HG03139 (cell line): ENCODE results near the gene TNFRSF21.
"Not testable (repeated sequence)": the region's sequence is repeated elsewhere in the genome, so short reads cannot be mapped to it uniquely, and the experiment has no call there.

ENCODE experiments used
- ATAC-seq: cut with Tn5 transposase; IDR thresholded peaks from one replicate; pipeline ENCODE4 v1.9.1; 2021; ENCODE audit not compliant: unreplicated experiment

The TNFRSF21 gene

DNA sequence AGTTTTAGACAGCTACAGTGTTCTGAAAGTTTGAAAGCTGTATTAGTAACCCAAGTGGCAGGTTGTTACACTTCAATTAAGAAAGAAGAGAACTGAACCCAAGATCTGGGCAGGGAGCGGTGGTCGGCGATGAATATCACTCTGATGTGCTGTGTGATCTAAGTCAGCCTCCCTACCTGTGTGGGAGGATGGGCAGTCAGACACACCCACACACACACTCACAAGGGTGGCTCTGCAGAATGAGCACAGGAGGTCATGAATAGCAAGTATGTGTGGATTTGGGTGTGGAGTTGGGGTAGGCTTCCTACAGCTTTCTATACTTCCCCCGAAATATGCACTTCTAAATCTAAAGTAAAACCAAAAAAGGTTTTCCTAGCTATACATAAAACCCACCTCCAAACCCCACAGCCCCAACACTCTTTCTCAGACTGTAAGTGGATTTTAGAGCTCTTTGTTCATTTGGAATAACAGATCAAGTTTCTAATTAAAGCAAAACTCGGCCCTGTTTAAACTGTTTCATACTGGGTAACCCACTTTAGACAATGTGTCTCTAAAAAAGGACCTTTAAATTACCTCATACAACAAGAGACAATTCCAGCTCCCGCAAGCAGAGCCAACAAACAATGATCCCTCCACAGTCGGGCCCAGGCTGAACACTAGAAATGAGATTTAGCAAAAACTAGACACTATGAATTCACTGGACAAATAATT lies 19.4 kb downstream of the TNFRSF21 start:
- no peak for ATAC-seq

GRCh38 chr6:47288267-47289090 lies 21.2 kb downstream of the TNFRSF21 start:
- no peak for ATAC-seq

- ATAC-seq: no peak
Observed at GRCh38 chr6:47286301-47286700, 23.4 kb downstream of the TNFRSF21 start.

DNA sequence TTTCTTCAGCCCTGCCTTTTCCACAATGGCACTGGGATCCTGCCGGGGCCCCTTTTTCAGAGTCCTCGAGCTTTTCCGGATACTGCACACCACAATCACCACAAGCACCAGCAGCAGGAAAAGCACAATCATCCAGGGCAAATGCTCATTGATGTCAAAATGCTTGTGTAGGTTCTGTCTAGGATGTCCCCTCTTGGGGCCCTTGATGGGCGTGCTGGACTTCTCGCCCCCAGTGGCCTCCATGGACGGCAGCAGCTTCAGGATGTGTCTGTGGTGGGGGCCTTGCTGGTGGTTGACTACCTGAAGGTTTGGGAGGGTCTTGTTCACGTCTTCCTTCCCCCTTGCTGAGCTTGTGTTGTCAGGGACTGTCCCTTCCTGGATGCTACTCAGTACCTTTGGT lies 25.7 kb downstream of the TNFRSF21 start:
- no peak for ATAC-seq

DNA sequence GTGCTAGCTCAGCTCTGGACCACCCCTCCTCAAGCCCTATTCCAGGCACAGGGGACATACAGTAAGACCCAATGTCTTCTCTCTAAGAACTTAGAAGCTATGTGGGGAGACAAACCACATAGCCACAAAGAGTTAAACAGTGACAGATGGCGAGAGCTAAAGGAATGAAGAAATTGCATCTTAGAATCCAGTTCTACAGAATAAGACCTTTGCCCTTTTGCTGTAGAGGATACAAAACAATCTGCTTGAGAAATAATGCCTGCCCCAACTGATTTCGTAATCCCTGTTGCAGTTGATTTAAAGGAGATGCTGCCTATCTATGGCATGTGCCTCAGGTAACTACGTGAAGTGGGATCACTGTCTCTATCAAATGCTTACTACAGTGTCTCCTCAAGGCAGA lies 31.2 kb downstream of the TNFRSF21 start:
- ATAC-seq: peak; percentile 77

GRCh38 chr6:47277702-47278101 lies 32.0 kb downstream of the TNFRSF21 start:
- no peak for ATAC-seq

DNA sequence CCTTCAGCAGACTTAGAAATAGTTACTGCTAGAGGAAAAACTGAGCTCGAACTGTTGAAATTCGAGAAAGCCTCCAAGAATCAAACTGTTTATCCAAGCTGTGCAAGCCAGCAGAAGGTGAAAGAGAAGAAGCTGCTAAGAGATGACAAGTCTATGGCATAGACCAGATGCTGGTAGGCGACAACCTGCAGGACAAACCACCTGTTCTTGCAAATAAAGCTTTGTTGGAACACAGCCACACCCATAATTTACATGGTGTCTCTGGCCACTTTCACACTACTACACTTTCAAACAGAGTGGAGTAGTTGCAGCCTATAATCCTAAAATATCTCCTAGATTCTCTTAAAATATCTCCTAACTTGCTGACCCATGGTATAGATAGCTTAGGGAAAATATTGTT lies 33.3 kb downstream of the TNFRSF21 start:
- ATAC-seq: no peak

GRCh38 chr6:47275640-47276039 lies 34.1 kb downstream of the TNFRSF21 start:
- ATAC-seq: no peak

GRCh38 chr6:47275132-47275531 lies 34.6 kb downstream of the TNFRSF21 start:
- ATAC-seq: not testable (repeated sequence)

DNA sequence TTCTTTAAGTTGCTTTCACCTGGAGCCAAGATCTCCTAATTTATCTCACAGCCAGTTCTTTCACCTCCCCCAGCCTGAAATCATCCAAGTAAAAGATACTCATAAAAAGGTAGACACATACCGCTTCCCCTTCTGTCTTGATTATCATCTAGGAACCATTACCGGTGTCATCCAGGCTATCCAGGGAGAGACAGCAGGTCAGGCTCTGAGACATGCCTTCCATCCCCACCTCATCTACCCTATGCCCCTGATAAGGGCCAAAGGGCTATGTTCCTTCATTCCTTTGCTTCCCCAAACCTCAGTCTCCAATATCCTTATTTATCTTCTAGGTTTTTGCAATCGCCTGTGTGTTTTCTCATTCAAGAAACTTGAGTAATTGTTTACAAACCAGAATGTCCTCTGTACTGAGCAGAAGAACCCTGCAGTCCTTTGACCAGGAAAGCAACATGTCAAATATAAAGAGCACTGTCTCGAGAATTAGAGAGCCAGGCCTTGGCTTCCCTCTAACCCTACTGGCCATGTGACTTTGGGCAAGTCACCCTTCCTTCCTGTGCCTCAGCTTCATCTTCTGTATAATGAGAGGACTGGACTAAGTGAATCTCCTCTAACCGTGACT lies 41.0 kb downstream of the TNFRSF21 start:
- no peak for ATAC-seq

- no peak for ATAC-seq
Observed at GRCh38 chr6:47267301-47267700, 42.4 kb downstream of the TNFRSF21 start.

- ATAC-seq: no peak
Observed at GRCh38 chr6:47265971-47266370, 43.7 kb downstream of the TNFRSF21 start.

- ATAC-seq: no peak
Observed at GRCh38 chr6:47264775-47265184, 44.9 kb downstream of the TNFRSF21 start.

- no peak for ATAC-seq
Observed at GRCh38 chr6:47263268-47263667, 46.4 kb downstream of the TNFRSF21 start.

GRCh38 chr6:47262231-47262630 lies 47.5 kb downstream of the TNFRSF21 start:
- no peak for ATAC-seq

DNA sequence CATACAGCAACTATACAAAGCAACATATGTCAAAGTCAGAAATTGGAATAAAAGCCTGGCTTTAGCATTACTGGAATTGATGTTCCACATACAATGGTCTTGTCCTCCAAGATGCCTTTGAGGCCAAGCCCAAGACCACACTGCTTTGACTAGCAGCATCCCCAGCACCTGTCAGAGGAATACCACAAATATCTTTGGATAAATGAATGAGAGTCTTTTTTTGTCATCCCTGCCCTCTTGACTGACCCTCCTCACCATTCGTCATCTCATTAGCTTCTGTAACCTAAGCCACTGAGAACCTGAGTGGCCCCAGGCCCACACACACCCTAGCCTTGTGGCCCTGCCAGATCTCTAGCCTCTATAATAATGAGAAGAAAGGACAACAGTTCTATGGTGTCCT lies 48.5 kb downstream of the TNFRSF21 start:
- no peak for ATAC-seq

DNA sequence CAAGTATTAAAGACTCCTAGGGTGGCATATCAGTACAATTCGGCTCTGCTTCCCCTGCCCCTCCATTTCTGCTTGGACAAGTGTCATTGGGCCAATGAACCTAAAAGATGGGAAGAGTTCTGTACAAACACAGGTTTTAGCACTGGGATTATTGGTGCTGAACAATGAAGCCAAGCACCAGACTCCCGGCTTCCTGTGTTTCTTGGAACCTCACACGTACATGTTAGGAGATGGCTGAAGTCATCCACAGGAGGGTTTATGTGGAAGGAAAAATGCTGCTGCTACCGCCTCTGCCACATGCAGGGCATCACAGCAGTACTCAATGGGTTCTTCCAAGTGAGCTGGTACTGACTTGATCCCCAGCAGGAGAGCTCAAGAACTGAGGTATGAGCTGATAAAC lies 49.7 kb downstream of the TNFRSF21 start:
- ATAC-seq: no peak

- no peak for ATAC-seq
Observed at GRCh38 chr6:47258724-47259347, 50.9 kb downstream of the TNFRSF21 start.

- no peak for ATAC-seq
Observed at GRCh38 chr6:47256981-47257730, 52.5 kb downstream of the TNFRSF21 start.

- no peak for ATAC-seq
Observed at GRCh38 chr6:47256361-47256760, 53.3 kb downstream of the TNFRSF21 start.

- no peak for ATAC-seq
Observed at GRCh38 chr6:47254906-47255305, 54.8 kb downstream of the TNFRSF21 start.
